Hepatocyte (in vitro differentiated cells): ENCODE data around the gene PCBD1.

Experiments
- CTCF ChIP-seq: fragments of 200-600 bp; sonication (generic); IDR thresholded peaks from 2 replicates; pipeline ENCODE4 v1.5.1; 2016; ENCODE audit warnings: antibody characterized with exemption, mild to moderate bottlenecking; ENCODE audit not compliant: poor library complexity
- EZH2phosphoT487 ChIP-seq: fragments of 200-600 bp; sonication (generic); IDR thresholded peaks from one replicate; pipeline ENCODE4 v1.6.1; 2018; ENCODE audit warnings: antibody characterized with exemption, mild to moderate bottlenecking, low read depth, moderate library complexity; ENCODE audit not compliant: unreplicated experiment, severe bottlenecking

- TF ChIP-seq CTCF, result no peak
- TF ChIP-seq EZH2phosphoT487, result no peak
These were observed 38.3 kb downstream of the PCBD1 start for GRCh38 chr10:70850097-70850496.
